Natural killer cell (primary cell): ENCODE data around the gene RGS10. TPM values are rescaled to one million over a fixed set of nuclear protein-coding genes. Genes with fewer than 3 reads are reported as not detected.
"Not testable (repeated sequence)": the region's sequence is repeated elsewhere in the genome, so short reads cannot be mapped to it uniquely, and the experiment has no call there.

Source experiments
- ATAC-seq, 3 donors: fragments of 150-1000 bp in 2 of 3; fragments of 200-7000 bp in 1 of 3; cut with Tn5 transposase; 1 replicate in 1 of 3; 2 replicates in 2 of 3; pipeline ENCODE4 v1.10.0; 2021; ENCODE audit warnings: mild to moderate bottlenecking in 2 of 3, moderate library complexity in 2 of 3
- DNase-seq, 2 donors: peaks; one replicate each; pipeline versions ENCODE4 v3.0.0 to v3.0.0-alpha.2; 2013 to 2021; ENCODE audit warnings: mixed read lengths in 1 of 2
- H3K27ac ChIP-seq: one replicate; pipeline ENCODE4 v1.5.1; 2013; ENCODE audit warnings: mild to moderate bottlenecking, low read length
- H3K27me3 ChIP-seq: one replicate; pipeline ENCODE4 v1.6.1; 2013; ENCODE audit warnings: low read length; ENCODE audit not compliant: control insufficient read depth, insufficient read depth
- H3K36me3 ChIP-seq: one replicate; pipeline ENCODE4 v1.6.1; 2013; ENCODE audit warnings: low read length; ENCODE audit not compliant: control insufficient read depth, insufficient read depth
- H3K4me1 ChIP-seq: one replicate; pipeline ENCODE4 v1.6.1; 2013; ENCODE audit warnings: low read length; ENCODE audit not compliant: control insufficient read depth, insufficient read depth
- H3K4me3 ChIP-seq: one replicate; pipeline ENCODE4 v1.5.1; 2013; ENCODE audit warnings: low read length
- H3K9me3 ChIP-seq: one replicate; pipeline ENCODE4 v1.6.1; 2013; ENCODE audit warnings: low read length; ENCODE audit not compliant: control insufficient read depth, insufficient read depth
- H3K27ac Mint-ChIP-seq, 2 donors: one replicate each; pipeline ENCODE4 v1.8.0; 2022; ENCODE audit warnings: mild to moderate bottlenecking in 2 of 2, mixed read lengths in 2 of 2, moderate library complexity in 1 of 2
- H3K27me3 Mint-ChIP-seq, 2 donors: one replicate each; pipeline ENCODE4 v1.8.0; 2022; ENCODE audit warnings: low read depth in 2 of 2, mixed read lengths in 2 of 2
- H3K36me3 Mint-ChIP-seq: one replicate; pipeline ENCODE4 v1.8.0; 2022; ENCODE audit warnings: mixed read lengths
- H3K4me1 Mint-ChIP-seq, 2 donors: one replicate each; pipeline ENCODE4 v1.8.0; 2022; ENCODE audit warnings: mixed read lengths in 2 of 2
- H3K4me3 Mint-ChIP-seq: one replicate; pipeline ENCODE4 v1.8.0; 2022; ENCODE audit warnings: mild to moderate bottlenecking, moderate library complexity, mixed read lengths
- H3K9me3 Mint-ChIP-seq, 2 donors: one replicate each; pipeline ENCODE4 v1.8.0; 2022; ENCODE audit warnings: mixed read lengths in 2 of 2
- CTCF ChIP-seq: fragments of 200-600 bp; IDR thresholded peaks from one replicate; pipeline ENCODE4 v1.8.0; 2022; ENCODE audit warnings: antibody characterized with exemption
- WGBS: methylation state at CpG from one replicate; pipeline ENCODE4 v1.1.7; 2013; ENCODE audit warnings: missing lambda C conversion rate; ENCODE audit not compliant: insufficient coverage; 5-methylcytosine and 5-hydroxymethylcytosine counted together
- intact Hi-C: fragments of 100-400 bp; cut with micrococcal nuclease; formaldehyde crosslinking; loops from one replicate; pipeline ENCODE4 v1.14.2; 2022
- total RNA-seq, 4 donors: library from RNA; stranded (reverse); fragments of 120-200 nt in 1 of 4; gene quantifications; one replicate each; pipeline versions ENCODE4 v1.2.3 to v1.2.4, GENCODE V29; 2013 to 2022

RGS10 gene
- total RNA-seq, 3 donors from 2014 or later (not counting 1 experiment from before 2014, with no cell fraction given) = 13.5 to 25.7 (median 21.4) TPM

- no peaks in the 10 kb centered on the region for H3K9me3 Mint-ChIP-seq
- Histone ChIP-seq H3K27me3 (no peaks in the 10 kb centered on the region), H3K36me3 (peaks cover 61% of the 10 kb centered on the region), H3K4me3 (no peak overlapping the region), H3K4me1 (peaks cover 3% of the 10 kb centered on the region), H3K9me3 (no peaks in the 10 kb centered on the region), H3K27ac (peak overlapping the region; percentile 52)
- ATAC-seq (peak; percentile 73 to 86 (median 74)), DNase-seq (peak in 1 of 2 donors; percentile 57)
- intact Hi-C loops = no loop called here
- peaks cover 14% of the 10 kb centered on the region for H3K36me3 Mint-ChIP-seq
- no peaks in the 10 kb centered on the region for H3K27me3 Mint-ChIP-seq
- no peak for TF ChIP-seq CTCF
- peak overlapping the region; percentile 85 to 92 for H3K27ac Mint-ChIP-seq
- H3K4me3 Mint-ChIP-seq = peak overlapping the region; percentile 72
- H3K4me1 Mint-ChIP-seq = peaks cover 17 to 27% of the 10 kb centered on the region in 2 donors
Measured at GRCh38 chr10:119575991-119576390, 33.5 kb upstream of the RGS10 start.

GRCh38 chr10:119575506-119575905 lies 33.0 kb upstream of the RGS10 start:
- 35% methylated on average over 2 of the region's 5 CpGs for WGBS
- no peak overlapping the region for H3K4me3 ChIP-seq
- Mint-ChIP-seq H3K27me3 (no peaks in the 10 kb centered on the region), H3K4me1 (peaks cover 17 to 27% of the 10 kb centered on the region in 2 donors), H3K27ac (peak overlapping the region; percentile 85 to 92), H3K36me3 (peaks cover 14% of the 10 kb centered on the region), H3K9me3 (no peaks in the 10 kb centered on the region), H3K4me3 (peak overlapping the region; percentile 72)
- intact Hi-C loops = no loop called here
- no peaks in the 10 kb centered on the region for H3K27me3 ChIP-seq
- H3K27ac ChIP-seq = peak overlapping the region; percentile 52
- peak; percentile 84 to 92 (median 88) for ATAC-seq
- TF ChIP-seq CTCF = no peak
- no peaks in the 10 kb centered on the region for H3K9me3 ChIP-seq
- peaks cover 3% of the 10 kb centered on the region for H3K4me1 ChIP-seq
- peak in 1 of 2 donors; percentile 79 for DNase-seq
- peaks cover 57% of the 10 kb centered on the region for H3K36me3 ChIP-seq

GRCh38 chr10:119567978-119568377 lies 25.5 kb upstream of the RGS10 start:
- no peak overlapping the region for H3K27ac Mint-ChIP-seq
- no peaks in the 10 kb centered on the region for H3K9me3 ChIP-seq
- TF ChIP-seq CTCF = no peak
- H3K27me3 Mint-ChIP-seq = no peaks in the 10 kb centered on the region
- H3K4me3 Mint-ChIP-seq = no peak overlapping the region
- ATAC-seq (no peak), DNase-seq (no peak)
- no peaks in the 10 kb centered on the region for H3K36me3 Mint-ChIP-seq
- no peaks in the 10 kb centered on the region for H3K27me3 ChIP-seq
- no peak overlapping the region for H3K4me3 ChIP-seq
- H3K27ac ChIP-seq = no peak overlapping the region
- WGBS = 90% methylated on average over 6 of the region's 8 CpGs
- H3K36me3 ChIP-seq = peaks cover 8% of the 10 kb centered on the region
- no peaks in the 10 kb centered on the region for H3K9me3 Mint-ChIP-seq
- intact Hi-C loops = no loop called here
- H3K4me1 ChIP-seq = no peaks in the 10 kb centered on the region
- H3K4me1 Mint-ChIP-seq = no peaks in the 10 kb centered on the region

- no peak overlapping the region for H3K4me3 ChIP-seq
- intact Hi-C loops = no loop called here
- H3K4me1 Mint-ChIP-seq = no peaks in the 10 kb centered on the region
- H3K27me3 Mint-ChIP-seq = no peaks in the 10 kb centered on the region
- no peaks in the 10 kb centered on the region for H3K9me3 Mint-ChIP-seq
- no peak for ATAC-seq
- no peaks in the 10 kb centered on the region for H3K36me3 Mint-ChIP-seq
- no peaks in the 10 kb centered on the region for H3K27me3 ChIP-seq
- H3K27ac Mint-ChIP-seq = no peak overlapping the region
- H3K36me3 ChIP-seq = no peaks in the 10 kb centered on the region
- no peak overlapping the region for H3K4me3 Mint-ChIP-seq
- no peak for TF ChIP-seq CTCF
- DNase-seq = no peak
- H3K9me3 ChIP-seq = no peaks in the 10 kb centered on the region
- no peaks in the 10 kb centered on the region for H3K4me1 ChIP-seq
- H3K27ac ChIP-seq = no peak overlapping the region
- 97% methylated on average over 4 of the region's 4 CpGs for WGBS
Measured at GRCh38 chr10:119562097-119562496, 19.6 kb upstream of the RGS10 start.

GRCh38 chr10:119559511-119559910 lies 17.0 kb upstream of the RGS10 start:
- H3K4me1 ChIP-seq, H3K36me3 Mint-ChIP-seq, H3K27me3 Mint-ChIP-seq, H3K4me1 Mint-ChIP-seq, H3K9me3 Mint-ChIP-seq, H3K27ac Mint-ChIP-seq, H3K9me3 ChIP-seq, H3K4me3 ChIP-seq, ATAC-seq, DNase-seq, H3K4me3 Mint-ChIP-seq, intact Hi-C loops, H3K36me3 ChIP-seq, H3K27me3 ChIP-seq, H3K27ac ChIP-seq: not testable (repeated sequence)
- WGBS = 98% methylated on average over 30 of the region's 33 CpGs
